Keratinocyte (primary cell): Measurements from ENCODE around the gene CLMN. TPM values are rescaled to one million over a fixed set of nuclear protein-coding genes. Genes with fewer than 3 reads are reported as not detected.

Source experiments
- DNase-seq: peaks from one replicate; pipeline ENCODE4 v3.0.0-alpha.2; 2011; ENCODE audit warnings: low read depth, missing footprints, low spot score
- FAIRE-seq: peaks from 2 replicates; lab custom pipeline; 2011; peaks lifted over from hg19 to GRCh38; lab: Jason Lieb, UNC
- H2AFZ ChIP-seq: 2 replicates; pipeline ENCODE4 v1.6.0; 2012; ENCODE audit warnings: low read length, control low read depth, inconsistent platforms; ENCODE audit not compliant: control insufficient read depth
- H3K27ac ChIP-seq: 2 replicates; pipeline ENCODE4 v1.5.1; 2011; ENCODE audit warnings: low read length; ENCODE audit not compliant: control insufficient read depth, insufficient read depth
- H3K27me3 ChIP-seq: 3 replicates; pipeline ENCODE4 v1.6.0; 2011; ENCODE audit warnings: low read length; ENCODE audit not compliant: control insufficient read depth, insufficient read depth; ENCODE audit errors: extremely low read depth
- H3K36me3 ChIP-seq, 2 experiments: 2 replicates in 1 of 2; 3 replicates in 1 of 2; pipeline ENCODE4 v1.5.1; 2011; ENCODE audit warnings: low read length in 2 of 2, mild to moderate bottlenecking in 1 of 2; ENCODE audit not compliant: control insufficient read depth in 2 of 2, insufficient read depth in 2 of 2; ENCODE audit errors: extremely low read depth in 1 of 2
- H3K4me1 ChIP-seq: 3 replicates; pipeline ENCODE4 v1.5.1; 2011; ENCODE audit warnings: low read length; ENCODE audit not compliant: control insufficient read depth, insufficient read depth; ENCODE audit errors: extremely low read depth
- H3K4me2 ChIP-seq: 3 replicates; pipeline ENCODE4 v1.6.0; 2011; ENCODE audit warnings: low read depth, low read length; ENCODE audit not compliant: control insufficient read depth, insufficient read depth; ENCODE audit errors: extremely low read depth
- H3K4me3 ChIP-seq, 3 experiments: fragments of 200-600 bp in 1 of 3; sonication (generic) in 1 of 3; 2 replicates in 2 of 3; 3 replicates in 1 of 3; pipeline ENCODE4 v1.5.1; 2011 to 2016; ENCODE audit warnings: low read length in 3 of 3, mild to moderate bottlenecking in 3 of 3, control low read depth in 2 of 3, inconsistent platforms in 1 of 3, low read depth in 1 of 3, mixed read lengths in 1 of 3, mixed run types in 1 of 3, moderate library complexity in 1 of 3; ENCODE audit not compliant: control insufficient read depth in 2 of 3, insufficient read depth in 2 of 3; ENCODE audit errors: extremely low read depth in 1 of 3
- H3K79me2 ChIP-seq: 2 replicates; pipeline ENCODE4 v1.6.0; 2012; ENCODE audit warnings: low read length; ENCODE audit not compliant: control insufficient read depth, insufficient read depth
- H3K9ac ChIP-seq: 3 replicates; pipeline ENCODE4 v1.6.0; 2011; ENCODE audit warnings: low read length; ENCODE audit not compliant: control insufficient read depth, insufficient read depth; ENCODE audit errors: extremely low read depth
- H3K9me1 ChIP-seq: 3 replicates; pipeline ENCODE4 v1.6.0; 2011; ENCODE audit warnings: low read length; ENCODE audit not compliant: control insufficient read depth, insufficient read depth; ENCODE audit errors: extremely low read depth
- H3K9me3 ChIP-seq: 2 replicates; pipeline ENCODE4 v1.5.1; 2012; ENCODE audit warnings: low read depth, low read length; ENCODE audit not compliant: control insufficient read depth
- H4K20me1 ChIP-seq: 3 replicates; pipeline ENCODE4 v1.6.0; 2011; ENCODE audit warnings: low read length; ENCODE audit not compliant: control insufficient read depth, insufficient read depth; ENCODE audit errors: extremely low read depth
- EZH2 ChIP-seq: IDR thresholded peaks from one replicate; pipeline ENCODE4 v1.6.1; 2012; ENCODE audit warnings: inconsistent platforms, mild to moderate bottlenecking, low read length, moderate library complexity
- dilution Hi-C: fragments of 300-500 bp; cut with MboI; formaldehyde crosslinking; loops from one replicate; pipeline ENCODE4 v1.7.0; 2020; ENCODE audit warnings: low sequenced_read_pairs; ENCODE audit not compliant: extremely low pct_ligation_motif_present
- polyA plus RNA-seq, 5 experiments: library from polyadenylated mRNA; depleted of rRNA in 3 of 5; stranded (reverse) in 3 of 5; stranded (forward) in 1 of 5; unstranded in 1 of 5; fragments of >200 nt; gene quantifications; 1 replicate in 1 of 5; 2 replicates in 3 of 5; 3 replicates in 1 of 5; pipeline versions ENCODE4 v1.2.1 to v1.2.3, GENCODE V29; 2011 to 2012; ENCODE audit warnings: missing spikeins in 2 of 5, low read depth in 1 of 5, low replicate concordance in 1 of 5
- TF ChIP-seq, protein P1 (sequence below), 3 experiments: IDR thresholded peaks in 1 of 3; conservative IDR thresholded peaks in 1 of 3; optimal IDR thresholded peaks in 1 of 3; 2 replicates in 2 of 3; 3 replicates in 1 of 3; pipeline versions ENCODE3 to v1.5.1; 2011; ENCODE audit warnings: low read length in 3 of 3, mild to moderate bottlenecking in 3 of 3, moderate library complexity in 2 of 3, control low read depth in 1 of 3, inconsistent platforms in 1 of 3; ENCODE audit not compliant: insufficient read depth in 2 of 3; ENCODE audit errors: extremely low read depth in 1 of 3

Gene CLMN
- polyA plus RNA-seq, 1 donor (not counting 4 experiments of a cell fraction or from before 2014, with no cell fraction given): 6.1 TPM

DNA sequence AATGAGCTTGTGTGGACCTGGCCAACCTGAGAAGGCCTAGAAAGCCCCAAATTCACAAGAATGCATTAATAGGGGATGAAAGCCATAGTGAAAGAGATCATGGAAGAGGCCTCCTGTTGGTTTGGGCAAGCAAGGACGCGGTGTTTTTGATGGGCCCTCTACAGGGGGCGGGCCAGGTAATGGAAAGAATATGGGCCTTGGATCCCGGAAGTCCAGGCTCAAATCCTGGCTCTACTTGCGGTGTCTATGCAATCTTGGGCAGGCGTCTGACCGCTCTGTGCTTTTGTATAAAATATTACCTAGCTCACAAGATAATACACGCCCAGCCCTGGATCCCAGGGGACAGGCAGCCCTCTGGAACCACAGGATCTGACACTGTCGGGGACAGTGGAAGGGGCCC is 41.1 kb upstream of the CLMN start:
- Histone ChIP-seq H4K20me1 (no peaks in the 10 kb centered on the region), H3K27ac (no peak overlapping the region), H3K36me3 (no peaks in the 10 kb centered on the region), H2AFZ (no peak overlapping the region), H3K4me1 (peaks cover 13% of the 10 kb centered on the region), H3K79me2 (no peaks in the 10 kb centered on the region), H3K9me3 (no peaks in the 10 kb centered on the region), H3K9me1 (no peaks in the 10 kb centered on the region), H3K4me2 (no peak overlapping the region), H3K27me3 (no peaks in the 10 kb centered on the region), H3K9ac (no peak overlapping the region), H3K4me3 (no peak overlapping the region)
- no peak for FAIRE-seq
- DNase-seq: no peak
- dilution Hi-C loops: no loop called here
- TF ChIP-seq, protein P1, sequence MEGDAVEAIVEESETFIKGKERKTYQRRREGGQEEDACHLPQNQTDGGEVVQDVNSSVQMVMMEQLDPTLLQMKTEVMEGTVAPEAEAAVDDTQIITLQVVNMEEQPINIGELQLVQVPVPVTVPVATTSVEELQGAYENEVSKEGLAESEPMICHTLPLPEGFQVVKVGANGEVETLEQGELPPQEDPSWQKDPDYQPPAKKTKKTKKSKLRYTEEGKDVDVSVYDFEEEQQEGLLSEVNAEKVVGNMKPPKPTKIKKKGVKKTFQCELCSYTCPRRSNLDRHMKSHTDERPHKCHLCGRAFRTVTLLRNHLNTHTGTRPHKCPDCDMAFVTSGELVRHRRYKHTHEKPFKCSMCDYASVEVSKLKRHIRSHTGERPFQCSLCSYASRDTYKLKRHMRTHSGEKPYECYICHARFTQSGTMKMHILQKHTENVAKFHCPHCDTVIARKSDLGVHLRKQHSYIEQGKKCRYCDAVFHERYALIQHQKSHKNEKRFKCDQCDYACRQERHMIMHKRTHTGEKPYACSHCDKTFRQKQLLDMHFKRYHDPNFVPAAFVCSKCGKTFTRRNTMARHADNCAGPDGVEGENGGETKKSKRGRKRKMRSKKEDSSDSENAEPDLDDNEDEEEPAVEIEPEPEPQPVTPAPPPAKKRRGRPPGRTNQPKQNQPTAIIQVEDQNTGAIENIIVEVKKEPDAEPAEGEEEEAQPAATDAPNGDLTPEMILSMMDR (optimal IDR thresholded peaks at IDR 0.05 in 1 of 3, IDR thresholded peaks at IDR 0.05 in 1 of 3, conservative IDR thresholded peaks at IDR 0.05 in 1 of 3; ENCODE audit: extremely low read depth in 1 of 3, insufficient read depth in 2 of 3, low read length in 3 of 3): no peak
- no peak for TF ChIP-seq EZH2

DNA sequence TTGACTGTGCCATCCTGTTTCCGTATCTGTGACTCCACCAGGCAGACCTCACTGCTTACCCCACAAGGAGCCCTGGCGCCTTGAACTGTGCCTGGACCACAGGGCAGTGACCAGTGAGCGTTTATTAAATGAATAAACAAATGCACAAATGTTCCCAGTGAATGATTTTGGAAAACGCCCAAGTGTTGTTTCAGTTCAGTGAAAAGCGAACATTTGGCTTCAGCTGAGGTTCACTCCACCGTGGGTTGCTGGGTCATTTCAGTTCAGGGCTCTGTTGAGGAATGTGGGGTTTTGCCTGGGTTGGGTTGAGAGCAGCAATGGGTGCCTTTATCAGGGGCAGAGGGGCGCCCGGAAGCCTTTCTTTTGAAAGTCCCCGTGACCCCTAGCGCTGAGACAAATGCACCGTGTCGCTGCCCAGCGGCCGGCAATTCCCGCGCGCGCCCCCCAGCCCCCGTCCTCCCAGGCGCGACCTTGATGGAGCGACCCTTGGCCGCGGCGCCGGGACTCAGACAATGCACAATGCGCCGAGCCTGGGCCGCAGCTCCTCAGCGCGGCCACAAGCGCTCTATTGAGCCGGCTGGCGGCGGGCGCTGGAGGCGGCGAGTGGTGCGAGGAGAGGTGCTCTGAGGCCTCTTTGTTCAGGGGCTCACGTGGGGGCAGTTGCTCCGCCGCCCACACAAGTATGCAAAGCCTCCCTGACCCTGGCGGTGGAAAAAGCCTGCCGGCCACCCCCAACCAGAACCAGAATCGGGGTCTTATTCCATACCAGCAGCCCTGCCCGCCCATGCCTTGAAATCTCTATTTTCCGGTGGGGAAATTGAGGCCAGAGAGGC is 40.5 kb upstream of the CLMN start:
- no peak overlapping the region for H3K9ac ChIP-seq
- H2AFZ ChIP-seq: no peak overlapping the region
- H4K20me1 ChIP-seq: no peaks in the 10 kb centered on the region
- H3K36me3 ChIP-seq: no peaks in the 10 kb centered on the region
- H3K9me3 ChIP-seq: no peaks in the 10 kb centered on the region
- no peaks in the 10 kb centered on the region for H3K9me1 ChIP-seq
- H3K4me1 ChIP-seq: peaks cover 11% of the 10 kb centered on the region
- H3K27me3 ChIP-seq: no peaks in the 10 kb centered on the region
- DNase-seq (no peak), FAIRE-seq (no peak)
- no peak overlapping the region for H3K27ac ChIP-seq
- H3K4me3 ChIP-seq: no peak overlapping the region
- H3K4me2 ChIP-seq: no peak overlapping the region
- dilution Hi-C loops: no loop called here
- H3K79me2 ChIP-seq: no peaks in the 10 kb centered on the region
- TF ChIP-seq, protein P1 (optimal IDR thresholded peaks at IDR 0.05 in 1 of 3, IDR thresholded peaks at IDR 0.05 in 1 of 3, conservative IDR thresholded peaks at IDR 0.05 in 1 of 3; ENCODE audit: extremely low read depth in 1 of 3, insufficient read depth in 2 of 3, low read length in 3 of 3): no peak
- no peak for TF ChIP-seq EZH2
